CD4-positive, alpha-beta T cell treated with Interleukin-15 for 1 hour (primary cell): ENCODE measurements around the gene NAP1L4.

Experiments
- DNase-seq: peaks from one replicate; pipeline ENCODE4 v3.0.0-alpha.2; 2020

The NAP1L4 gene

GRCh38 chr11:2934021-2934550, 58.0 kb downstream of the NAP1L4 start:
- no peak for DNase-seq

- DNase-seq = peak; percentile 86
Measured at GRCh38 chr11:2933375-2934020, 58.6 kb downstream of the NAP1L4 start.

GRCh38 chr11:2932850-2933251, 59.3 kb downstream of the NAP1L4 start:
- peak; percentile 65 for DNase-seq

GRCh38 chr11:2931771-2932738, 60.1 kb downstream of the NAP1L4 start:
- no peak for DNase-seq

- no peak for DNase-seq
Measured at GRCh38 chr11:2931420-2931746, 60.7 kb downstream of the NAP1L4 start.

GRCh38 chr11:2930704-2931419, 61.3 kb downstream of the NAP1L4 start:
- DNase-seq = peak; percentile 61

- no peak for DNase-seq
Measured at GRCh38 chr11:2929950-2930703, 62.0 kb downstream of the NAP1L4 start.

- peak; percentile 70 for DNase-seq
Measured at GRCh38 chr11:2929531-2929949, 62.6 kb downstream of the NAP1L4 start.

GRCh38 chr11:2928605-2929530, 63.3 kb downstream of the NAP1L4 start, which contains the start of gene PHLDA2:
PHLDA2 (minus strand) TSS chr11:2929420; CDS start chr11:2929364, 56 bp downstream.
- peak; percentile 63 for DNase-seq

GRCh38 chr11:2927851-2928604, 64.1 kb downstream of the NAP1L4 start:
- DNase-seq = no peak

GRCh38 chr11:2927121-2927800, 64.9 kb downstream of the NAP1L4 start:
- DNase-seq = no peak

- DNase-seq = no peak
Measured at GRCh38 chr11:2926611-2927051, 65.5 kb downstream of the NAP1L4 start.

GRCh38 chr11:2924821-2925675, 67.1 kb downstream of the NAP1L4 start:
- no peak for DNase-seq

- no peak for DNase-seq
Measured at GRCh38 chr11:2924381-2924780, 67.7 kb downstream of the NAP1L4 start.

- no peak for DNase-seq
Measured at GRCh38 chr11:2923446-2924375, 68.4 kb downstream of the NAP1L4 start.

GRCh38 chr11:2922655-2923054, 69.5 kb downstream of the NAP1L4 start:
- no peak for DNase-seq

- no peak for DNase-seq
Measured at GRCh38 chr11:2921742-2922493, 70.2 kb downstream of the NAP1L4 start.
